ENCODE data around the gene SPAG16.

GRCh38 chr2:214127170-214127569 lies 842.9 kb downstream of the SPAG16 start:
- TF ChIP-seq E2F1 (CRISPR knock-in tag; IDR thresholded peaks at IDR 0.05) = no peak
- TF ChIP-seq PBX2 (CRISPR knock-in tag; IDR thresholded peaks at IDR 0.05) = no peak
- no peak for TF ChIP-seq USF2 (IDR thresholded peaks at IDR 0.05; ENCODE audit: low read depth, low read length)
- TF ChIP-seq USF2 (CRISPR knock-in tag; IDR thresholded peaks at IDR 0.05; ENCODE audit: borderline replicate concordance) = no peak
- no peak for TF ChIP-seq GABPB1 (CRISPR knock-in tag; IDR thresholded peaks at IDR 0.05)
- no peak for TF ChIP-seq BCLAF1 (IDR thresholded peaks at IDR 0.05)
- no peak for TF ChIP-seq ZNF547 (CRISPR knock-in tag; IDR thresholded peaks at IDR 0.05)
- no peak for TF ChIP-seq PLSCR1 (CRISPR knock-in tag; IDR thresholded peaks at IDR 0.05; ENCODE audit: borderline replicate concordance)
